Gastrocnemius medialis (tissue), 4 donors: Measurements from ENCODE around the gene KANSL1.
"Not testable (repeated sequence)": the region's sequence is repeated elsewhere in the genome, so short reads cannot be mapped to it uniquely, and the experiment has no call there.

Experiments
- POLR2A ChIP-seq, 2 donors: fragments of 450-650 bp; IDR thresholded peaks; one replicate each; pipeline ENCODE4 v1.6.1; 2017; ENCODE audit warnings: antibody characterized with exemption in 2 of 2, mild to moderate bottlenecking in 2 of 2, moderate library complexity in 2 of 2
- TF ChIP-seq, protein P1 (sequence below), 5 experiments: fragments of 450-650 bp in 3 of 5; fragments of 200-600 bp in 2 of 5; sonication (generic) in 2 of 5; IDR thresholded peaks in 4 of 5; conservative IDR thresholded peaks in 1 of 5; 1 replicate in 4 of 5; 2 replicates in 1 of 5; pipeline ENCODE4 v1.5.1; 2016 to 2019; ENCODE audit warnings: antibody characterized with exemption in 5 of 5, mild to moderate bottlenecking in 3 of 5, moderate library complexity in 3 of 5

DNA sequence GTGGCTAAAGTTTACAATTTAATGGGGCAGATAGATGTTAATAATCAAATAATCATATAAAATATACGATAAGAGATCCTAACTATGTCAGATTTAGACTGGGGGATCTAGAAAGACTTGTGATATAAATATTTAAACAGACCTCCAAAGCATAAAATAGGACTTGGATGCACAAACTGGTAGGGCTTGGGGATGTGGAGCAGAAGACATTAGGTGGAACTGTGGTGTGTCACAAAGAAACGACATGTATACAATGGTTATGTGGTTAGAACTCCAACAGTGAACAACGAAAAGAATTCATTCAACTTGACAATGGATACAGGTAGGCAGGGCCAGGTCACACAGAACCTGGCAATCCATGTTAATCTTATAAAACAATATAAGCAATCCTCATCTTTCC lies 90.4 kb downstream of the KANSL1 start:
- TF ChIP-seq, protein P1, sequence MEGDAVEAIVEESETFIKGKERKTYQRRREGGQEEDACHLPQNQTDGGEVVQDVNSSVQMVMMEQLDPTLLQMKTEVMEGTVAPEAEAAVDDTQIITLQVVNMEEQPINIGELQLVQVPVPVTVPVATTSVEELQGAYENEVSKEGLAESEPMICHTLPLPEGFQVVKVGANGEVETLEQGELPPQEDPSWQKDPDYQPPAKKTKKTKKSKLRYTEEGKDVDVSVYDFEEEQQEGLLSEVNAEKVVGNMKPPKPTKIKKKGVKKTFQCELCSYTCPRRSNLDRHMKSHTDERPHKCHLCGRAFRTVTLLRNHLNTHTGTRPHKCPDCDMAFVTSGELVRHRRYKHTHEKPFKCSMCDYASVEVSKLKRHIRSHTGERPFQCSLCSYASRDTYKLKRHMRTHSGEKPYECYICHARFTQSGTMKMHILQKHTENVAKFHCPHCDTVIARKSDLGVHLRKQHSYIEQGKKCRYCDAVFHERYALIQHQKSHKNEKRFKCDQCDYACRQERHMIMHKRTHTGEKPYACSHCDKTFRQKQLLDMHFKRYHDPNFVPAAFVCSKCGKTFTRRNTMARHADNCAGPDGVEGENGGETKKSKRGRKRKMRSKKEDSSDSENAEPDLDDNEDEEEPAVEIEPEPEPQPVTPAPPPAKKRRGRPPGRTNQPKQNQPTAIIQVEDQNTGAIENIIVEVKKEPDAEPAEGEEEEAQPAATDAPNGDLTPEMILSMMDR (IDR thresholded peaks at IDR 0.05 in 4 of 5, conservative IDR thresholded peaks at IDR 0.05 in 1 of 5): not testable (repeated sequence)
- TF ChIP-seq POLR2A (IDR thresholded peaks at IDR 0.05): not testable (repeated sequence)
